ENCODE results near the gene ATP5ME.

ATP5ME gene

GRCh38 chr4:632926-633325 lies 41.1 kb downstream of the ATP5ME start:
- H3K4me3 ChIP-seq (ENCODE audit: low read length): no peak overlapping the region
- no peaks in the 10 kb centered on the region for H3K79me2 ChIP-seq (ENCODE audit: control insufficient read depth, low read length)
- H3K36me3 ChIP-seq (ENCODE audit: control insufficient read depth, low read length): no peaks in the 10 kb centered on the region
- no peak for TF ChIP-seq CTCF (IDR thresholded peaks at IDR 0.05; ENCODE audit: low read depth, low read length, poor library complexity, severe bottlenecking)
- no peak for TF ChIP-seq EZH2phosphoT487 (IDR thresholded peaks at IDR 0.05; ENCODE audit: borderline replicate concordance, low read length)
- peaks cover 22% of the 10 kb centered on the region; the same call in 1 of the 2 replicates for H3K9me3 ChIP-seq (ENCODE audit: control insufficient read depth, insufficient read depth, low read length)
- no peaks in the 10 kb centered on the region for H3K27me3 ChIP-seq (ENCODE audit: control insufficient read depth, low read length)
- no peaks in the 10 kb centered on the region for H3K9me2 ChIP-seq (replicated peaks; ENCODE audit: control insufficient read depth, low read length)
- no peaks in the 10 kb centered on the region for H4K20me1 ChIP-seq (ENCODE audit: control insufficient read depth, insufficient read depth, low read depth, low read length)
- no peak overlapping the region for H3K27ac ChIP-seq (ENCODE audit: low read depth, low read length)
- H3K4me2 ChIP-seq (ENCODE audit: low read length): no peak overlapping the region
- H3K4me1 ChIP-seq (ENCODE audit: control insufficient read depth, low read length): no peaks in the 10 kb centered on the region
- H3F3A ChIP-seq (ENCODE audit: control insufficient read depth, insufficient read depth): no peaks in the 10 kb centered on the region

GRCh38 chr4:632196-632790 lies 41.8 kb downstream of the ATP5ME start:
- Histone ChIP-seq H3F3A (ENCODE audit: control insufficient read depth, insufficient read depth) (no peaks in the 10 kb centered on the region), H3K27me3 (ENCODE audit: control insufficient read depth, low read length) (no peaks in the 10 kb centered on the region), H3K36me3 (ENCODE audit: control insufficient read depth, low read length) (no peaks in the 10 kb centered on the region), H3K9me3 (ENCODE audit: control insufficient read depth, insufficient read depth, low read length) (peaks cover 22% of the 10 kb centered on the region; the same call in 1 of the 2 replicates), H3K9me2 (replicated peaks; ENCODE audit: control insufficient read depth, low read length) (no peaks in the 10 kb centered on the region), H3K4me2 (ENCODE audit: low read length) (no peak overlapping the region), H3K4me1 (ENCODE audit: control insufficient read depth, low read length) (no peaks in the 10 kb centered on the region), H3K4me3 (ENCODE audit: low read length) (no peak overlapping the region), H3K27ac (ENCODE audit: low read depth, low read length) (no peak overlapping the region), H3K79me2 (ENCODE audit: control insufficient read depth, low read length) (no peaks in the 10 kb centered on the region), H4K20me1 (ENCODE audit: control insufficient read depth, insufficient read depth, low read depth, low read length) (no peaks in the 10 kb centered on the region)
- TF ChIP-seq CTCF (IDR thresholded peaks at IDR 0.05; ENCODE audit: low read depth, low read length, poor library complexity, severe bottlenecking) (no peak), EZH2phosphoT487 (IDR thresholded peaks at IDR 0.05; ENCODE audit: borderline replicate concordance, low read length) (no peak)

- H3K4me1 ChIP-seq (ENCODE audit: control insufficient read depth, low read length): no peaks in the 10 kb centered on the region
- peaks cover 20% of the 10 kb centered on the region; the same call in 1 of the 2 replicates for H3K9me3 ChIP-seq (ENCODE audit: control insufficient read depth, insufficient read depth, low read length)
- no peaks in the 10 kb centered on the region for H3F3A ChIP-seq (ENCODE audit: control insufficient read depth, insufficient read depth)
- no peak overlapping the region for H3K4me3 ChIP-seq (ENCODE audit: low read length)
- TF ChIP-seq CTCF (IDR thresholded peaks at IDR 0.05; ENCODE audit: low read depth, low read length, poor library complexity, severe bottlenecking) (no peak), EZH2phosphoT487 (IDR thresholded peaks at IDR 0.05; ENCODE audit: borderline replicate concordance, low read length) (no peak)
- H3K79me2 ChIP-seq (ENCODE audit: control insufficient read depth, low read length): no peaks in the 10 kb centered on the region
- no peaks in the 10 kb centered on the region for H4K20me1 ChIP-seq (ENCODE audit: control insufficient read depth, insufficient read depth, low read depth, low read length)
- H3K36me3 ChIP-seq (ENCODE audit: control insufficient read depth, low read length): no peaks in the 10 kb centered on the region
- H3K27ac ChIP-seq (ENCODE audit: low read depth, low read length): no peak overlapping the region
- no peak overlapping the region for H3K4me2 ChIP-seq (ENCODE audit: low read length)
- no peaks in the 10 kb centered on the region for H3K27me3 ChIP-seq (ENCODE audit: control insufficient read depth, low read length)
- no peaks in the 10 kb centered on the region for H3K9me2 ChIP-seq (replicated peaks; ENCODE audit: control insufficient read depth, low read length)
These were observed 43.4 kb downstream of the ATP5ME start for GRCh38 chr4:630656-631055.

All from DOHH2 (cell line).